Measurements from ENCODE around the gene BPIFB1.

- TF ChIP-seq CTCF (optimal IDR thresholded peaks at IDR 0.05 in 1 of 3, IDR thresholded peaks at IDR 0.05 in 1 of 3, conservative IDR thresholded peaks at IDR 0.05 in 1 of 3; ENCODE audit: extremely low read depth in 1 of 3, insufficient read depth in 2 of 3, low read length in 3 of 3) (no peak), EZH2 (IDR thresholded peaks at IDR 0.05; ENCODE audit: low read length) (no peak)
Measured at GRCh38 chr20:33239418-33239817, 43.6 kb upstream of the BPIFB1 start.
